Erythroblast (primary cell): ENCODE results near the gene NHP2.

Experiments
- GATA1 ChIP-seq: IDR thresholded peaks from 2 replicates; pipeline ENCODE4 v1.6.1; 2011; ENCODE audit warnings: low read depth, mild to moderate bottlenecking, control low read depth, low read length, moderate library complexity
- POLR2A ChIP-seq: IDR thresholded peaks from 2 replicates; pipeline ENCODE4 v1.6.1; 2011; ENCODE audit warnings: mild to moderate bottlenecking, low read length

DNA sequence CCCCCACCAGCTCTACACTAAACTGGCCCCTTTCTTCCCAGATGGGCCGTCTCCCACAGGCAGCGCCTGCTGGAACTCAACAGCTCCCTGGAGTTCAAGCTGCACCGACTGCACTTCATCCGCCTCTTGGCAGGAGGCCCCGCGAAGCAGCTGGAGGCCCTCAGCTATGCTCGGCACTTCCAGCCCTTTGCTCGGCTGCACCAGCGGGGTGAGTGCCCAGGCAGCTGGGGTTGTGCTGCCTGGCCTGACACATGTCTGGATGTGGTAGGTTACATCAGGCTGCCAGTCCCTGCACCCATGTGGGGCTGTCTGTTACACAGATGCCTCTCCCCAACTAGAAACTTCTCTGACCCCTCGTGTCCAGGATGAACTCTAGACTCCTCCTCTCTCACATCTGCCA, 9.8 kb downstream of the NHP2 start:
- TF ChIP-seq POLR2A (no peak), GATA1 (no peak)
